ENCODE data around the gene SLC25A10.

DNA sequence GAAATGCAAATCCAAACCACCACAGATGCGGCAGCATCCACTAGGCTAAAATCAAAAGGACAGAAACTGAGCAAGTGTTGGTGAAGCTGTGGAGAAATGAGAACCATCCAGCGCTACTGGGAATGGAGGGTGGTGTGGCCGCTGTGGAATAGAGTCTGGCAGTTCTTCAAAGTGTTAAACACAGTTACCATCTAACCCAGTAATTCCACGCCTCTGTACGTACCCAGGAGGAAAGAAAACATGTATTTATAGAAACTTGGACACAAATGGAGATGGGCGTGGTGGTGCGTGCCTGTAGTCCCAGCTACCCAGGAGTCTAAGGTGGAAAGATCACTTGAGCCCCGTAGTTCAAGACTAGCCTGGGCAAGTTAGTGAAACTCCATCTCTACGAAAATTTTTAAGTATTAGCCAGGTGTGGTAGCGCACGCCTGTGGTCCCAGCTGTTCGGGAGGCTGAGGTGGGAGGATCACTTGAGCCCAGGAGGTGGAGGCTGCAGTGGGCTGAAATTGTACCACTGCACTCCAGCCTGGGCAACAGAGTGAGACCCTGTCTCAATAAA, 11.6 kb downstream of the SLC25A10 start:
- TF ChIP-seq POLR2A (IDR thresholded peaks at IDR 0.05; ENCODE audit: low read depth, low read length) = no peak
- no peak for TF ChIP-seq POLR2AphosphoS5 (IDR thresholded peaks at IDR 0.05; ENCODE audit: low read depth, low read length)
- no peak for TF ChIP-seq TAF1 (IDR thresholded peaks at IDR 0.05; ENCODE audit: borderline replicate concordance, low read depth, low read length)

Measured in GM12892 (cell line).